Heart left ventricle (tissue), 16 donors: ENCODE data around the gene MB21D2. TPM values are rescaled to one million over a fixed set of nuclear protein-coding genes. Genes with fewer than 3 reads are reported as not detected.

Experiments used
- ATAC-seq, 4 donors: fragments of 200-7000 bp; cut with Tn5 transposase; one replicate each; pipeline ENCODE4 v1.9.1; 2020 to 2022; ENCODE audit warnings: moderate library complexity in 4 of 4, mild to moderate bottlenecking in 3 of 4, moderate number of reproducible peaks in 1 of 4
- DNase-seq, 5 donors: peaks; one replicate each; pipeline ENCODE4 v3.0.0-alpha.2; 2020
- H3K27ac ChIP-seq, 12 donors: fragments of 200-600 bp; sonication (generic) in 4 of 12; one replicate each; pipeline versions ENCODE4 v1.5.0 to v1.8.0; 2016 to 2022; ENCODE audit warnings: mild to moderate bottlenecking in 2 of 12
- H3K27me3 ChIP-seq, 9 donors: fragments of 200-600 bp; sonication (generic) in 2 of 9; one replicate each; pipeline versions ENCODE4 v1.5.1 to v1.8.0; 2016 to 2022; ENCODE audit warnings: mild to moderate bottlenecking in 3 of 9
- H3K36me3 ChIP-seq, 9 donors: fragments of 200-600 bp; sonication (generic) in 2 of 9; one replicate each; pipeline versions ENCODE4 v1.5.0 to v1.8.0; 2018 to 2022; ENCODE audit warnings: mild to moderate bottlenecking in 2 of 9
- H3K4me1 ChIP-seq, 12 donors: fragments of 200-600 bp; sonication (generic) in 4 of 12; one replicate each; pipeline versions ENCODE4 v1.5.0 to v1.8.0; 2016 to 2022; ENCODE audit warnings: mild to moderate bottlenecking in 3 of 12
- H3K4me3 ChIP-seq, 12 donors: fragments of 200-600 bp; sonication (generic) in 4 of 12; one replicate each; pipeline versions ENCODE4 v1.5.0 to v1.8.0; 2017 to 2022; ENCODE audit warnings: mild to moderate bottlenecking in 9 of 12, moderate library complexity in 4 of 12
- H3K9me3 ChIP-seq, 12 donors: fragments of 200-600 bp; sonication (generic) in 4 of 12; one replicate each; pipeline versions ENCODE4 v1.5.0 to v1.8.0; 2016 to 2022; ENCODE audit warnings: mild to moderate bottlenecking in 1 of 12
- POLR2A ChIP-seq, 2 donors: fragments of 450-650 bp; IDR thresholded peaks; one replicate each; pipeline ENCODE4 v1.6.1; 2017; ENCODE audit warnings: antibody characterized with exemption in 2 of 2, mild to moderate bottlenecking in 2 of 2, moderate library complexity in 2 of 2
- WGBS, 4 donors: extraction: QIAGEN DNeasy Blood & Tissue Kit in 2 of 4; methylation state at CpG; one replicate each; pipeline versions ENCODE4 v1.1.5 to v1.1.7; 2013 to 2018; 5-methylcytosine and 5-hydroxymethylcytosine counted together
- intact Hi-C, 10 donors: fragments of 100-400 bp; cut with DNase I; formaldehyde crosslinking; loops; one replicate each; pipeline versions ENCODE4 v1.11.1 to v1.14.2; 2022
- polyA plus RNA-seq, 2 donors: library from polyadenylated mRNA; stranded (reverse); fragments of 200-250 nt; gene quantifications; one replicate each; pipeline ENCODE4 v1.2.3, GENCODE V29; 2013
- total RNA-seq, 9 donors: library from RNA; depleted of rRNA in 2 of 9; stranded (reverse); fragments of >200 nt in 2 of 9; fragmentation: NEBNext Ultra II Directional in 3 of 9; extraction: Animal tissue kit (Norgen Biotek cat#: 25700) in 3 of 9; gene quantifications; one replicate each; pipeline versions ENCODE4 v1.1.0 to v1.2.4, GENCODE V29; 2016 to 2023
- TF ChIP-seq, protein P1 (sequence below), 12 donors: fragments of 200-600 bp; sonication (generic) in 4 of 12; IDR thresholded peaks; one replicate each; pipeline versions ENCODE4 v1.5.0 to v1.8.0; 2018 to 2022; ENCODE audit warnings: antibody characterized with exemption in 12 of 12, mild to moderate bottlenecking in 5 of 12
- donor health status: ischemic (EF 13 %, LVEDD 7.1; RV severe dilation, severe dysfunction).
- donor health status: healthy with polysubstance abuse.
- donor health status: DM: no; HTN: yes; CAD: no.
- donor health status: DM: no; HTN: no; CAD: no.
- donor health status: ischemic (EF 25% LVEDD 6.9; RV normal size, moderate dysfunction).
- donor health status: ischemic (EF 25% LVEDD 5.7; RV mildly dilated, moderate dysfunction).
- donor health status: healthy.
- donor health status: DM: yes; HTN: yes; CAD: no.
- donor health status: ischemic (EF 35%, LVEDD 5.7; RV mildly dilated, moderate dysfunction).
- donor health status: nonischemic (EF 11% LVEDD 7.7; RV severe dilation, severe dysfunction).
- donor health status: DM: yes; HTN: yes; CAD: no.
- donor health status: PGD.
- donor health status: ischemic (EF 29% LVEDD 5.4; RV normal size, mild dysfunction).
- donor health status: nonischemic (EF 23%, LVEDD 6.1; RV moderate dilation, normal function).

Gene MB21D2
- total and polyA plus RNA-seq, 11 donors = 0.91 to 5.0 (median 3.1) TPM

- Histone ChIP-seq H3K9me3 (peaks cover 0 to 7% (median 0%) of the 10 kb centered on the region in 12 donors), H3K27ac (no peak overlapping the region), H3K36me3 (no peaks in the 10 kb centered on the region), H3K4me3 (no peak overlapping the region), H3K4me1 (peaks cover 0 to 26% (median 0%) of the 10 kb centered on the region in 12 donors), H3K27me3 (no peaks in the 10 kb centered on the region)
- ATAC-seq (no peak), DNase-seq (no peak)
- intact Hi-C loops = no loop called here
- TF ChIP-seq POLR2A (IDR thresholded peaks at IDR 0.05) = no peak
- TF ChIP-seq, protein P1, sequence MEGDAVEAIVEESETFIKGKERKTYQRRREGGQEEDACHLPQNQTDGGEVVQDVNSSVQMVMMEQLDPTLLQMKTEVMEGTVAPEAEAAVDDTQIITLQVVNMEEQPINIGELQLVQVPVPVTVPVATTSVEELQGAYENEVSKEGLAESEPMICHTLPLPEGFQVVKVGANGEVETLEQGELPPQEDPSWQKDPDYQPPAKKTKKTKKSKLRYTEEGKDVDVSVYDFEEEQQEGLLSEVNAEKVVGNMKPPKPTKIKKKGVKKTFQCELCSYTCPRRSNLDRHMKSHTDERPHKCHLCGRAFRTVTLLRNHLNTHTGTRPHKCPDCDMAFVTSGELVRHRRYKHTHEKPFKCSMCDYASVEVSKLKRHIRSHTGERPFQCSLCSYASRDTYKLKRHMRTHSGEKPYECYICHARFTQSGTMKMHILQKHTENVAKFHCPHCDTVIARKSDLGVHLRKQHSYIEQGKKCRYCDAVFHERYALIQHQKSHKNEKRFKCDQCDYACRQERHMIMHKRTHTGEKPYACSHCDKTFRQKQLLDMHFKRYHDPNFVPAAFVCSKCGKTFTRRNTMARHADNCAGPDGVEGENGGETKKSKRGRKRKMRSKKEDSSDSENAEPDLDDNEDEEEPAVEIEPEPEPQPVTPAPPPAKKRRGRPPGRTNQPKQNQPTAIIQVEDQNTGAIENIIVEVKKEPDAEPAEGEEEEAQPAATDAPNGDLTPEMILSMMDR (IDR thresholded peaks at IDR 0.05) = no peak
- 95 to 96% (median 96%) methylated on average over 4 of the region's 4 CpGs for WGBS, 4 donors
Observed at GRCh38 chr3:192902549-192902948, 15.1 kb downstream of the MB21D2 start.

DNA sequence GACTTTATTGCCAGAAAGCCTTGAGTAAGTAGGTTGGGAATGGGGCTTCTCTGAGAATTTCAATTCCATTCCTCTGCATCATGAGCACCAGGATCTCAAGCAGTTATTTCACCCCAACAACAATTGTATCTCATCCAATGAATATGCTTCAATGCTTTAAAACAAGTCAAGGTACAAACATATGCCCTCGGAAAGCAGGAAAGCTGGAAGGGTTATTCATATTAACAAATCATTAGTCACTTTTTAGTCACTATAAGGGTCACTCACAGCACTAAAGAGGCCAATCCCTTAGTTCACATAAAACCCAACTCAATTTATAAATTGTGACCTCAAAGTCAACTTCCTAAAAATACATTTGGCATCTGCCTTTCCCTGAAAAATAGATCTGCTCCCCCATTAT, 16.2 kb downstream of the MB21D2 start:
- no peaks in the 10 kb centered on the region for H3K36me3 ChIP-seq
- DNase-seq = no peak
- 76 to 87% (median 79%) methylated on average over 1 of the region's 1 CpG for WGBS, 4 donors
- no peak overlapping the region for H3K4me3 ChIP-seq
- ATAC-seq = no peak
- H3K27ac ChIP-seq = no peak overlapping the region
- H3K4me1 ChIP-seq = peaks cover 0 to 32% (median 0%) of the 10 kb centered on the region in 12 donors
- peaks cover 0 to 7% (median 0%) of the 10 kb centered on the region in 12 donors for H3K9me3 ChIP-seq
- TF ChIP-seq POLR2A (IDR thresholded peaks at IDR 0.05) = no peak
- TF ChIP-seq, protein P1 (IDR thresholded peaks at IDR 0.05) = no peak
- intact Hi-C loops = no loop called here
- no peaks in the 10 kb centered on the region for H3K27me3 ChIP-seq

- WGBS, 4 donors = 65 to 70% (median 68%) methylated on average over 3 of the region's 3 CpGs
- Histone ChIP-seq H3K36me3 (no peaks in the 10 kb centered on the region), H3K9me3 (peaks cover 0 to 7% (median 0%) of the 10 kb centered on the region in 12 donors), H3K4me1 (peaks cover 0 to 32% (median 0%) of the 10 kb centered on the region in 12 donors), H3K27ac (peak overlapping the region in 1 of 12 donors; percentile 55), H3K27me3 (no peaks in the 10 kb centered on the region), H3K4me3 (no peak overlapping the region)
- DNase-seq (no peak), ATAC-seq (peak in 3 of 4 donors; percentile 41 to 76 (median 53))
- TF ChIP-seq, protein P1 (IDR thresholded peaks at IDR 0.05) = no peak
- TF ChIP-seq POLR2A (IDR thresholded peaks at IDR 0.05) = no peak
- intact Hi-C loops = no loop called here
Observed at GRCh38 chr3:192899540-192899982, 18.1 kb downstream of the MB21D2 start.

GRCh38 chr3:192897005-192897404, 20.7 kb downstream of the MB21D2 start:
- ATAC-seq = no peak
- H3K9me3 ChIP-seq = no peaks in the 10 kb centered on the region
- WGBS, 4 donors = 86 to 89% (median 87%) methylated on average over 5 of the region's 5 CpGs
- intact Hi-C loops = no loop called here
- TF ChIP-seq POLR2A (IDR thresholded peaks at IDR 0.05) = no peak
- TF ChIP-seq, protein P1 (IDR thresholded peaks at IDR 0.05) = no peak
- no peak for DNase-seq
- H3K4me3 ChIP-seq = no peak overlapping the region
- no peaks in the 10 kb centered on the region for H3K36me3 ChIP-seq
- peaks cover 0 to 53% (median 3%) of the 10 kb centered on the region in 12 donors for H3K4me1 ChIP-seq
- H3K27ac ChIP-seq = no peak overlapping the region
- H3K27me3 ChIP-seq = no peaks in the 10 kb centered on the region
